ENCODE measurements around the gene MSX1. TPM values are rescaled to one million over a fixed set of nuclear protein-coding genes. Genes with fewer than 3 reads are reported as not detected.
A peak's percentile ranks its signal among the peaks of the same experiment; 100 is the strongest.

The MSX1 gene
- total and polyA plus RNA-seq, 2 of the 8 experiments (the other 6 are each of a cell fraction or from before 2014, with no cell fraction given), result 0.47 TPM; not detected in 1

GRCh38 chr4:4867375-4868039 lies 8.0 kb downstream of the MSX1 start:
- Histone ChIP-seq H2BK15ac (ENCODE audit: low read length) (0 out of 2 replicates have a peak overlapping the region, but pooled peaks have one; percentile 90), H3K4me1 (replicated peaks in 1 of 4; ENCODE audit: control insufficient read depth in 3 of 4, insufficient read depth in 4 of 4, low read length in 3 of 4) (peaks cover 0 to 38% (median 21%) of the 10 kb centered on the region in 4 experiments; a peak in 6 of 7 replicates), H4K8ac (ENCODE audit: extremely low read depth, insufficient read depth, low read length) (no peak overlapping the region), H3K9ac (replicated peaks in 1 of 4; ENCODE audit: extremely low read depth in 1 of 4, low read depth in 3 of 4, low read length in 3 of 4) (no peak overlapping the region), H3K14ac (ENCODE audit: insufficient read length) (no peak overlapping the region), H3K9me3 (ENCODE audit: insufficient read depth in 2 of 2, low read depth in 1 of 2, low read length in 1 of 2) (no peaks in the 10 kb centered on the region), H2AFZ (ENCODE audit: low read length) (no peak overlapping the region), H2AK5ac (ENCODE audit: low read depth, low read length) (peak overlapping the region; percentile 100), H3K27ac (ENCODE audit: low read depth, low read length) (no peak overlapping the region), H2BK120ac (replicated peaks; ENCODE audit: low read depth, low read length) (no peak overlapping the region), H3K27me3 (replicated peaks in 1 of 4; ENCODE audit: control insufficient read depth in 3 of 4, extremely low read depth in 1 of 4, insufficient read depth in 3 of 4, low read length in 3 of 4) (peaks cover 99 to 100% (median 100%) of the 10 kb centered on the region in 4 experiments), H3K18ac (ENCODE audit: extremely low read depth, low read length) (peak overlapping the region; percentile 48; the same call in 1 of the 2 replicates), H3K79me2 (ENCODE audit: control insufficient read depth in 1 of 2, insufficient read depth in 2 of 2, low read length in 2 of 2) (no peaks in the 10 kb centered on the region), H3K4ac (replicated peaks; ENCODE audit: insufficient read length, low read depth, low read length) (peak overlapping the region; percentile 63), H3K56ac (replicated peaks; ENCODE audit: insufficient read length, low read depth, low read length) (no peak overlapping the region), H4K91ac (replicated peaks; ENCODE audit: insufficient read length, low read length) (no peak overlapping the region), H3K79me1 (ENCODE audit: low read depth, low read length) (no peaks in the 10 kb centered on the region), H3K23me2 (ENCODE audit: low read depth, low read length) (peaks cover 8% of the 10 kb centered on the region; the same call in 1 of the 2 replicates), H2BK12ac (ENCODE audit: low read depth, low read length) (peak overlapping the region; percentile 99), H3K4me3 (ENCODE audit: extremely low read depth in 1 of 4, insufficient read depth in 2 of 4, low read depth in 3 of 4, low read length in 4 of 4) (peak overlapping the region in 1 of 4 experiments; percentile 53; a peak in 1 of 8 replicates), H3K23ac (ENCODE audit: insufficient read length) (no peak overlapping the region), H2BK20ac (ENCODE audit: low read length) (peak overlapping the region; percentile 95), H3K36me3 (ENCODE audit: control insufficient read depth in 2 of 4, insufficient read depth in 4 of 4, low read length in 3 of 4) (peaks cover 0 to 4% (median 0%) of the 10 kb centered on the region in 4 experiments; a peak in 1 of 8 replicates), H4K20me1 (replicated peaks in 1 of 2; ENCODE audit: control insufficient read depth in 1 of 2, insufficient read depth in 2 of 2, low read length in 2 of 2) (peaks cover 32 to 57% of the 10 kb centered on the region in 2 experiments), H3K4me2 (ENCODE audit: insufficient read depth in 1 of 2, low read depth in 2 of 2, low read length in 2 of 2) (peak overlapping the region; percentile 63 to 75; a peak in 3 of 4 replicates), H2BK5ac (ENCODE audit: low read depth, low read length) (no peak overlapping the region), H4K5ac (ENCODE audit: insufficient read length, low read depth, low read length) (no peak overlapping the region)
- DNase-seq (ENCODE audit: low read depth in 1 of 2, low spot score in 2 of 2) (peak in 1 of 2 experiments; percentile 84), FAIRE-seq (no peak)
- 10% methylated on average over 25 of the region's 36 CpGs; no CpG with 5 or more reads in 1 of the 2 experiments for WGBS, 2 experiments (ENCODE audit: extremely low coverage in 1 of 2, insufficient coverage in 1 of 2, insufficient read length in 1 of 2, insufficient replicate concordance in 2 of 2, low coverage in 1 of 2, low lambda C conversion rate in 2 of 2, missing lambda C conversion rate in 1 of 2)
- CTCF ChIA-PET (ENCODE audit: partially characterized antibody), result interaction anchor here (0.5 to 1.9 kb wide), 9 partner anchors 9 to 356 kb away, joined by 3 to 7 read pairs (median 4); no protein-coding TSS in a partner anchor
- POLR2A ChIA-PET (ENCODE audit: partially characterized antibody), result interaction anchor here (1.1 to 1.2 kb wide), 2 partner anchors 13 to 15 kb away, joined by 3 to 4 read pairs; no protein-coding TSS in a partner anchor
- TF ChIP-seq RNF2 (IDR thresholded peaks at IDR 0.05; ENCODE audit: borderline replicate concordance, low read depth, low read length, missing control alignments, poor library complexity, severe bottlenecking), result peak; percentile 84
- 0 out of 2 replicates have a peak, but pooled peaks have one; percentile 59 for TF ChIP-seq CBX8 (IDR thresholded peaks at IDR 0.05; ENCODE audit: borderline replicate concordance, low read depth, low read length)
- TF ChIP-seq RAD21 (IDR thresholded peaks at IDR 0.05 in 1 of 2, conservative IDR thresholded peaks at IDR 0.05 in 1 of 2; ENCODE audit: low read depth in 2 of 2, low read length in 2 of 2), result peak; percentile 35 to 54; a peak in 3 of 4 replicates
- TF ChIP-seq SP4 (IDR thresholded peaks at IDR 0.05; ENCODE audit: low read length), result no peak
- 0 out of 2 replicates have a peak, but pooled peaks have one; percentile 16 for TF ChIP-seq CREB1 (IDR thresholded peaks at IDR 0.05)
- 0 out of 2 replicates have a peak, but pooled peaks have one; percentile 5 for TF ChIP-seq BACH1 (IDR thresholded peaks at IDR 0.05; ENCODE audit: low read length)
- TF ChIP-seq EZH2 (IDR thresholded peaks at IDR 0.05; ENCODE audit: low read depth, low read length, severe bottlenecking), result peak; percentile 72
